Transverse colon (tissue), 4 donors: ENCODE results near the gene CREB3L4. TPM values are rescaled to one million over a fixed set of nuclear protein-coding genes. Genes with fewer than 3 reads are reported as not detected.

ENCODE experiments used
- DNase-seq: peaks from one replicate; pipeline ENCODE4 v3.0.0-alpha.2; 2019
- H3K27ac ChIP-seq, 4 donors: fragments of 200-600 bp; sonication (generic); 2 replicates each; pipeline ENCODE4 v1.5.1; 2016 to 2018; ENCODE audit warnings: inconsistent platforms in 4 of 4
- H3K27me3 ChIP-seq: fragments of 200-600 bp; sonication (generic); 2 replicates; pipeline ENCODE4 v1.5.1; 2017; ENCODE audit warnings: inconsistent platforms
- H3K36me3 ChIP-seq, 4 donors: fragments of 200-600 bp; sonication (generic); 2 replicates each; pipeline ENCODE4 v1.5.1; 2017 to 2019; ENCODE audit warnings: inconsistent platforms in 4 of 4
- H3K4me1 ChIP-seq, 4 donors: fragments of 200-600 bp; sonication (generic); 2 replicates each; pipeline ENCODE4 v1.5.1; 2017 to 2020; ENCODE audit warnings: inconsistent platforms in 4 of 4
- H3K4me3 ChIP-seq, 4 donors: fragments of 200-600 bp; sonication (generic); 1 replicate in 1 of 4; 2 replicates in 3 of 4; pipeline versions ENCODE4 v1.5.1 to v1.6.1; 2017 to 2019; ENCODE audit warnings: inconsistent platforms in 4 of 4
- H3K9me3 ChIP-seq, 2 donors: fragments of 200-600 bp; sonication (generic); 2 replicates each; pipeline ENCODE4 v1.5.1; 2017 to 2019; ENCODE audit warnings: inconsistent platforms in 2 of 2
- EP300 ChIP-seq: sonication (generic); formaldehyde crosslinking; IDR thresholded peaks from one replicate; pipeline ENCODE4 v1.6.1; 2017; ENCODE audit warnings: antibody characterized with exemption, low read depth
- POLR2A ChIP-seq: fragments of 450-650 bp; IDR thresholded peaks from one replicate; pipeline ENCODE4 v1.6.1; 2016; ENCODE audit warnings: antibody characterized with exemption, mild to moderate bottlenecking, moderate library complexity
- POLR2AphosphoS5 ChIP-seq, 3 donors: sonication (generic); formaldehyde crosslinking; IDR thresholded peaks; one replicate each; pipeline ENCODE4 v1.6.1; 2016; ENCODE audit warnings: antibody characterized with exemption in 3 of 3
- WGBS, 2 donors: methylation state at CpG; one replicate each; pipeline ENCODE4 v1.1.5; 2018; ENCODE audit warnings: low coverage in 1 of 2; 5-methylcytosine and 5-hydroxymethylcytosine counted together
- in situ Hi-C, 4 donors: fragments of 200-750 bp; cut with MboI; loops; one replicate each; pipeline versions ENCODE4 v1.15.0 to v1.15.1; 2017; ENCODE audit warnings: low sequenced_read_pairs in 3 of 4, low pct_ligation_motif_present in 1 of 4, low pct_unique_long_range_greater_than_20kb in 1 of 4
- intact Hi-C: fragments of 100-400 bp; cut with DNase I; formaldehyde crosslinking; loops from one replicate; pipeline ENCODE4 v1.15.1; 2023; ENCODE audit warnings: low total_unique reads
- total RNA-seq, 4 donors: library from RNA; depleted of rRNA; stranded (reverse); fragments of >200 nt; gene quantifications; one replicate each; pipeline ENCODE4 v1.1.0, GENCODE V29; 2016
- TF ChIP-seq, protein P1 (sequence below), 5 experiments: fragments of 200-600 bp in 3 of 5; fragments of 450-650 bp in 2 of 5; sonication (generic) in 3 of 5; IDR thresholded peaks; 1 replicate in 2 of 5; 2 replicates in 3 of 5; pipeline ENCODE4 v1.5.1; 2016 to 2017; ENCODE audit warnings: antibody characterized with exemption in 5 of 5, inconsistent platforms in 3 of 5, mild to moderate bottlenecking in 2 of 5, moderate library complexity in 1 of 5

Gene CREB3L4
- total RNA-seq, 4 donors from 2014 or later: 2.2 to 18.7 (median 11.6) TPM

DNA sequence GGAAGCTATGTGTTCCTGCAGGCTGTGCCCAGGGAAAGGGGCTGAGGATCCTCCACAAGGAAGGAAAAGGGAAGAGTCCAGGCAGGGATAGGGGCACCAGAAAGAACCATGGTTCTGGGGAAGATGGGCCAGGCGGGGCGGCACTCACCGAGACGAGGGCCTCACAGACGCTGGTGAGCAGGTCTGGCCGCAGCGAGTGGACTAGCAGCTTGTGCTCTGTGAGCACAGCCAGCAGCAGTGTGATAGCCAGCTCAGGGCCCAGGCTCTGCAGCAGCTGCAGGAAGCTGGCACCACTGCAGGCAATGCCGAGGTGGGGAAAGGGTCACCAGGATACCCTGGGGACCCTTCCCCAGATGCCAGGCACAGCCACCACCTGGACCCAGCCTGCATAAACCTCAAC lies 26.9 kb upstream of the CREB3L4 start:
- intact Hi-C loops (no loop called here), in situ Hi-C loops (loop anchor here in 2 of 4 donors (25.0 kb wide), 1 partner anchor 128 kb away; no protein-coding TSS in a partner anchor)
- no peaks in the 10 kb centered on the region for H3K27me3 ChIP-seq
- H3K36me3 ChIP-seq: peaks cover 0 to 14% (median 5%) of the 10 kb centered on the region in 4 donors
- no peak for DNase-seq
- H3K9me3 ChIP-seq: no peaks in the 10 kb centered on the region
- H3K4me1 ChIP-seq: peaks cover 0 to 10% (median 8%) of the 10 kb centered on the region in 4 donors
- H3K27ac ChIP-seq: no peak overlapping the region
- no peak overlapping the region for H3K4me3 ChIP-seq
- TF ChIP-seq POLR2A (no peak), EP300 (no peak), POLR2AphosphoS5 (IDR thresholded peaks at IDR 0.05) (no peak)
- TF ChIP-seq, protein P1, sequence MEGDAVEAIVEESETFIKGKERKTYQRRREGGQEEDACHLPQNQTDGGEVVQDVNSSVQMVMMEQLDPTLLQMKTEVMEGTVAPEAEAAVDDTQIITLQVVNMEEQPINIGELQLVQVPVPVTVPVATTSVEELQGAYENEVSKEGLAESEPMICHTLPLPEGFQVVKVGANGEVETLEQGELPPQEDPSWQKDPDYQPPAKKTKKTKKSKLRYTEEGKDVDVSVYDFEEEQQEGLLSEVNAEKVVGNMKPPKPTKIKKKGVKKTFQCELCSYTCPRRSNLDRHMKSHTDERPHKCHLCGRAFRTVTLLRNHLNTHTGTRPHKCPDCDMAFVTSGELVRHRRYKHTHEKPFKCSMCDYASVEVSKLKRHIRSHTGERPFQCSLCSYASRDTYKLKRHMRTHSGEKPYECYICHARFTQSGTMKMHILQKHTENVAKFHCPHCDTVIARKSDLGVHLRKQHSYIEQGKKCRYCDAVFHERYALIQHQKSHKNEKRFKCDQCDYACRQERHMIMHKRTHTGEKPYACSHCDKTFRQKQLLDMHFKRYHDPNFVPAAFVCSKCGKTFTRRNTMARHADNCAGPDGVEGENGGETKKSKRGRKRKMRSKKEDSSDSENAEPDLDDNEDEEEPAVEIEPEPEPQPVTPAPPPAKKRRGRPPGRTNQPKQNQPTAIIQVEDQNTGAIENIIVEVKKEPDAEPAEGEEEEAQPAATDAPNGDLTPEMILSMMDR (IDR thresholded peaks at IDR 0.05): no peak
- 68 to 94% methylated on average over 4 to 8 of the region's 8 CpGs for WGBS, 2 donors

DNA sequence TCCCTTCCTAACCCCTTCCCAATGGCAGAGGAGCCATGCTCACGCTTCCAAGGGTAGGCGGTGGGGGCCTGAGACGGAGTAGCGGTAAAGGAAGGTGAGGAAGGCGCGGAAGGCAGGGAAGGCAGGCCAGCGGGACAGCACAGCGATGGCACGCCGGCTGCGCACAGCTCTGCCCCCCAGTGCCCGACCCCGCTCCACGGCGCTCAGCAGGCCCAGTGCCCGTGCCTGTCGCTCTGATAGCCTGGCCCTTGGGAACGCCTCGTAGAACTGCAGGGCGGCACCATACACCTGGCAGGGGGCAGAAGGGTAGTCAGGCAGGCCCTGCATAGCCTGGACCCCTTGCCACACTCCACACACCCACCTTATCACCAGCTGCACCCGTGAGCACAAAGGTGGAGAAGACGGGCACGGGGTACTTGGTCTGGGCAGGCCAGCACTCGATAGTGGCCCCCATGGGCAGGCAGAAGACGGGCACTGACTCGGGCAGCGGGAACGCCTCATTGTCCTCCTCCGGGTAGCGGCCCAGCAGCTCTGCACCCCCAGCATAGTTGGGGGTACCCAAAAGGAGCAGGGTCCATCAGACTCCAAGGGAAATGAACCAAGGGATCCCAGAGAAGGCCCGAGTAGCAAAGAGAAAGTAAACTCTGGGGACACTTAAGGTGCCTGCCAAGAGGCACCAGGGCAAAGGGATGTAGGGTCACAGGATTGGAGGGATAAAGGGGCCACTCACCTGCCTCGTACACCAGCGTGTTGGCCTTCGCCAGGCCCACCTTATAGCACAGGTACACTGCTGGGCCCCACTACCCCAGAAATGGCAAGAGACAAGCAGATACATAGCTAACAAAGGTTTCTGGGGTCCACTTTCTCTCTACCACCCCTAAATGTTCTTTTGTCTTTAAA lies 25.6 kb upstream of the CREB3L4 start:
- DNase-seq: no peak
- TF ChIP-seq, protein P1 (IDR thresholded peaks at IDR 0.05): no peak
- TF ChIP-seq EP300 (no peak), POLR2AphosphoS5 (IDR thresholded peaks at IDR 0.05) (no peak), POLR2A (no peak)
- H3K4me1 ChIP-seq: peaks cover 0 to 15% (median 11%) of the 10 kb centered on the region in 4 donors
- WGBS, 2 donors: 95 to 100% methylated on average over 3 to 34 of the region's 34 CpGs
- in situ Hi-C loops: loop anchor here in 2 of 4 donors (25.0 kb wide), 1 partner anchor 130 kb away; no protein-coding TSS in a partner anchor
- intact Hi-C loops: no loop called here
- no peak overlapping the region for H3K27ac ChIP-seq
- H3K27me3 ChIP-seq: no peaks in the 10 kb centered on the region
- H3K9me3 ChIP-seq: no peaks in the 10 kb centered on the region
- H3K4me3 ChIP-seq: no peak overlapping the region
- H3K36me3 ChIP-seq: peaks cover 0 to 6% (median 2%) of the 10 kb centered on the region in 4 donors

DNA sequence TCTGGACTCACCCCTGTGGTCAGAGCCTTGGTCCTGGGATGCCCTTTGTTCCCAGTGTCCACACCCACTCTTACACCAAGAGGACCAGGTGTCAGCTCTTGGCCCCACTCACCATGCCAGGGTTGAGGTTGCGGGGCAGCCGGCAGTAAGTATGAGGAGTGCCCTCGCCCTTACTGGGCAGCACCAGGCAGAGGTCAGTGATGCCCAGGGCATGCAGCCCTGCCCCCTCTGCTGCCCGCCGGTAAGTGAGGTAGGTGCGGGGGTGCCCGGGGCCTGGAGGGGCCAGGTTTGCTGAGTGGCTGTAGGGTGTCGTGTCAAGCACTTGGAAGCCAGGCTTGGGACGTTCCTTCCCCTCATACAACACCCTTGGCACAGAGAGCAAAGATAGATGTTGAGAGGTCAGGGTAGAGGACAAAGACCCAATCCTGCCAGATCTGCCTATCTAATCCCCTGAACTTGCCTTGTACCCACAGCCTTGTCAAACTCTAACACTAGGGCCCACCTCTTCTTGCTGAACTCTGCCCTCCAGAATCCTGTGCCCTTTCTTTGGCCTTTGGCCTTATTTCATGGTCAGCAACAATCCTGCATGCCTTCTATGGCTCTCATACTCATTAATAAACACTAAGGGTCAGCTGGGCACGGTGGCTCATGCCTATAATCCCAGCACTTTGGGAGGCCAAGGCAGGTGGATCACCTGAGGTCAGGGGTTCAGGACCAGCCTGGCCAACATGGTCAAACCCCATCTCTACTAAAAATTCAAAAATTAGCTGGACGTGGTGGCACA lies 24.7 kb upstream of the CREB3L4 start:
- Histone ChIP-seq H3K9me3 (no peaks in the 10 kb centered on the region), H3K4me3 (no peak overlapping the region), H3K27ac (no peak overlapping the region), H3K4me1 (peaks cover 0 to 15% (median 11%) of the 10 kb centered on the region in 4 donors), H3K36me3 (peaks cover 0 to 4% (median under 1%) of the 10 kb centered on the region in 4 donors), H3K27me3 (no peaks in the 10 kb centered on the region)
- no peak for DNase-seq
- in situ Hi-C loops: loop anchor here in 2 of 4 donors (25.0 kb wide), 1 partner anchor 131 kb away; no protein-coding TSS in a partner anchor
- intact Hi-C loops: no loop called here
- 62 to 93% methylated on average over 2 to 11 of the region's 11 CpGs for WGBS, 2 donors
- TF ChIP-seq POLR2AphosphoS5 (IDR thresholded peaks at IDR 0.05): no peak
- TF ChIP-seq EP300: no peak
- TF ChIP-seq, protein P1 (IDR thresholded peaks at IDR 0.05): no peak
- no peak for TF ChIP-seq POLR2A
